Measurements from ENCODE around the gene PTPRG. TPM values are rescaled to one million over a fixed set of nuclear protein-coding genes. Genes with fewer than 3 reads are reported as not detected.
A peak's percentile ranks its signal among the peaks of the same experiment; 100 is the strongest.

PTPRG gene
- total RNA-seq, 1 donor = 41.0 TPM

DNA sequence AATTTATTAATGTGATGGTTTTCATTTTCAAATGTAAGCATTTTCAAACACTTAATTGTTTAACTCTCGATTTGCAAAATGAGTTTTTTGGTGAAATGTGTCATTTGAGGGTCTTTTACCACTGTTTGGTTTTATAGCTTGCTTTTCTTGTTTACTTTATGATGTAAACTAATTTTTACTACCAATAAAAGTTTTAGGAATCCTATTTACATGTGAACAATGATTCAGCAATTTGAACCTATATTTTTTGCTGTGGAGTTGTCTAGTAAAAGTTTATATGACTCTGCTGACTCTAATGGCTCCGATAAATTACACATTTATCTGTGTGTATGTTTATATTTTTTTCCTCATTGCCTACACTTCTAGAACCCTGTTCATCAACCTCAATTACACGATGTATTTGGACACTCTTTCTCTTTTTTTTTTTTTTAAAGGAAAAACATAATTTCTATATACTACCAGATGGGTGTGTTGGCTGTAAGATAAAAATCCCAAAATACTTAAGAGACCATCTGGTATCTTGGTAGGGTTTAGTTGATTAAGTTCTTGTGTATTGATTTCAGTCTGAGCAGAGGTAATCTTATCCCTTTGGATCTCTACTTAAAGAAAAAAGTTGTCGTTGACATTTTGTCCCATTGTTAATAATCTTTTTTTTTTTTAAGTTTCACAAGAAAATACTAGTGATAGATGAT lies 89.5 kb downstream of the PTPRG start:
- DNase-seq (ENCODE audit: low read depth) = peak; percentile 58
- TF ChIP-seq, protein P1, sequence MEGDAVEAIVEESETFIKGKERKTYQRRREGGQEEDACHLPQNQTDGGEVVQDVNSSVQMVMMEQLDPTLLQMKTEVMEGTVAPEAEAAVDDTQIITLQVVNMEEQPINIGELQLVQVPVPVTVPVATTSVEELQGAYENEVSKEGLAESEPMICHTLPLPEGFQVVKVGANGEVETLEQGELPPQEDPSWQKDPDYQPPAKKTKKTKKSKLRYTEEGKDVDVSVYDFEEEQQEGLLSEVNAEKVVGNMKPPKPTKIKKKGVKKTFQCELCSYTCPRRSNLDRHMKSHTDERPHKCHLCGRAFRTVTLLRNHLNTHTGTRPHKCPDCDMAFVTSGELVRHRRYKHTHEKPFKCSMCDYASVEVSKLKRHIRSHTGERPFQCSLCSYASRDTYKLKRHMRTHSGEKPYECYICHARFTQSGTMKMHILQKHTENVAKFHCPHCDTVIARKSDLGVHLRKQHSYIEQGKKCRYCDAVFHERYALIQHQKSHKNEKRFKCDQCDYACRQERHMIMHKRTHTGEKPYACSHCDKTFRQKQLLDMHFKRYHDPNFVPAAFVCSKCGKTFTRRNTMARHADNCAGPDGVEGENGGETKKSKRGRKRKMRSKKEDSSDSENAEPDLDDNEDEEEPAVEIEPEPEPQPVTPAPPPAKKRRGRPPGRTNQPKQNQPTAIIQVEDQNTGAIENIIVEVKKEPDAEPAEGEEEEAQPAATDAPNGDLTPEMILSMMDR (IDR thresholded peaks at IDR 0.05; ENCODE audit: insufficient read depth, low read depth, low read length) = no peak
- no peak overlapping the region for H3K4me3 ChIP-seq (ENCODE audit: low read depth, low read length)

DNA sequence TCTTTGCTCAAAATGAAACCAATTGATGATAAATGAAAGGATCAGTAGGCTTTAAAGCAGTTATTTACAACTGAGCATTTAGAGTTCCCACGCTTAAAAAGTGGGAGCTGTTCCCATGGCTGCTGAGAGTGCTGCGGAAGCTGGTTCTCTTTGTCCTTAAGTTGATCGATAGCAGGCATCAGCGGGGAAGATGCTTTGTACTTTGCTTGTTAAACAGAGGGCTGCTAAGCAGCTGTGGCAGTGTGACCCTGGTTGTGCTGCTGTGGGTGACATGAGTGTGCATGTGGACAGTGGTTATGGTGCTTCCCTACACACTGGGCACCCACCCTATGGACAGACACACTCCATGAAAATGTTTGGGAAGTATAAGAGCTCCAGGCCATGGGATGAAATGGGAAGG lies 96.3 kb downstream of the PTPRG start:
- DNase-seq (ENCODE audit: low read depth) = no peak
- H3K4me3 ChIP-seq (ENCODE audit: low read depth, low read length) = no peak overlapping the region
- TF ChIP-seq, protein P1 (IDR thresholded peaks at IDR 0.05; ENCODE audit: insufficient read depth, low read depth, low read length) = no peak

DNA sequence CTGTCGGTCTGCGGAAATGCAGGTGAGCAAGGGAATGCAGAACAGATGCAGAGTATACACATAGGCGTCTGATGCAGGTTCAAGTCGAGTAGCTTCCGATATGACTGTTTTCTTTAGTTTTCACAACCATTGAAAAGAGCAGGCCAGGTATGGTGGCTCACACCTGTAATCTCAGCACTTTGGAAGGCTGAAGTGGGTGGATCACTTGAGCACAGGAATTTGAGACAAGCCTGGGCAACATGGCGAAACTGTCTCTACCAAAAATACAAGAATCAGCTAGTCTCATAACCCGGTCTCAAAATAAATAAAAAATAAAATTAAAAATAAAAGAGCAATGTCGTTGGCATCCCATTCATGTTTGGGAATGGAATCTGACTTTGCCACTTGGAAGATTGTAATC lies 101.5 kb downstream of the PTPRG start:
- H3K4me3 ChIP-seq (ENCODE audit: low read depth, low read length) = no peak overlapping the region
- TF ChIP-seq, protein P1 (IDR thresholded peaks at IDR 0.05; ENCODE audit: insufficient read depth, low read depth, low read length) = no peak
- DNase-seq (ENCODE audit: low read depth) = no peak

DNA sequence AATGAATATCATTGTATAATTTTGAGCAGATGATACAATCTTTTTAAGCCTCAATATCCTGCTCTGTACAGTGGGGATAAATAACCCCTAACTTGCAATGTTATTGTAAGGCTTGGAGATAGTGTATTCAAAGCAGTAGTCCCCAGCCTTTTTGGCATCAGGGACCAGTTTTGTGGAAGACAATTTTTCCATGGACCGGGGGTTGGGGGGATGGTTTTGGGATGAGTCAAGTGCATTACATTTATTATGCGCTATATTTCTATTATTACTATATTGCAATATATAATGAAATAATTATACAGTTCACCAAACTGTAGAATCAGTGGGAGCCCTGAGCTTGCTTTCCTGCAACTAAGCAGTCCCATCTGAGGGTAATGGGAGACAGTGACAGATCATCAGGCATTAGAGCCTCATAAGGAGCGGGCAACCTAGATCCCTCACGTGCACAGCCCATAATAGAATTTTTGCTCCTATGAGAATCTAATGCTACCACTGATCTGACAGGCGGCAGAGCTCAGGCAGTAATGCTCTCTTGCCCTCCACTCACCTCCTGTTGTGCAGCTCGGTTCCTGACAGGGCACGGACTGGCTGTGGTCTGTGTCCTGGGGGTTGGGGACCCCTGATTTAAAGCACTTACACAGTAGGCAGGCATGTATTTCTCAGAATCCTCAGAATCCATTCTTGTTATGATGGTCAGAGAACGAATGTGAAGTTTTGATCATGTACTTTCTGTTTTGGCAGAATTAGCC lies 102.2 kb downstream of the PTPRG start:
- TF ChIP-seq, protein P1 (IDR thresholded peaks at IDR 0.05; ENCODE audit: insufficient read depth, low read depth, low read length) = no peak

DNA sequence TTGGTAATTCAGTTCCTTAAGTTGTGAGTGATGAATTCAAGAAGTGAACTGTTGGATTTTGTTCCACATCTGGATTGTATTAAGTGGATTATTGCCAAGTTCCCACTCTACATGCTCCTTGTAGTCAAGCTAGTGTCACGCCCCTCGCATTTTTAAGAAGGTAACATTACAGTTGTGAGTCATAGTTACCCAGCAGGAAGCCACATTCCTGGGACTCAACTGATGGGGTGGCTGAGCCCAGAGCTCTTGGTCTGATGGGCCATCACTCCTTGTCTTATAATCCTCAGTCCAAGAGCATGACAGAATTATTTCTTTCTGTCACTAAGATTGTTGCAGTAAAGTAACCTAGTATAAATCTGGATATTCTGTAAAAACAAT lies 102.7 kb downstream of the PTPRG start:
- peak overlapping the region; percentile 38 for H3K4me3 ChIP-seq (ENCODE audit: low read depth, low read length)
- peak; percentile 87 for DNase-seq (ENCODE audit: low read depth)
- TF ChIP-seq, protein P1 (IDR thresholded peaks at IDR 0.05; ENCODE audit: insufficient read depth, low read depth, low read length) = no peak

More for the DNA sequence above, 102.2 kb downstream of the PTPRG start:
- H3K4me3 ChIP-seq (ENCODE audit: low read depth, low read length) = peak overlapping the region; percentile 38
- DNase-seq (ENCODE audit: low read depth) = no peak

DNA sequence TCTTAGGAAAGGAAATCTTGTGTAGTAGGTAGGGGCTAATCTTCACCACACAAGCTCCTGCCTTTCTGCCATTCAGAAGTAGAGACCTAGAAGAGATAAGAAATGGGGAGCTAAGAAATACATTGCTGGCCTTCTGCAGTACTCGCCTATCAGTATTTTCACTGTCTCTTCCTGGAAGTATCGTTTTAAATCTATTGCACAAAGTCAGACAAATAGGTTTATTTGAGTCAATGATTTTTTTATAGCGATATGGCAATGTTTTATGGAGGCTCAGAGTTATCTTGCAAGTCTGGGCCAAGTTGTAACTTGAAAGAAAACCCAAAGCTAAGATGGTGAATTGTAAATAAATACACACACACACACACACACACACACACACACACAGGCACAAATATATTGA lies 103.8 kb downstream of the PTPRG start:
- TF ChIP-seq, protein P1 (IDR thresholded peaks at IDR 0.05; ENCODE audit: insufficient read depth, low read depth, low read length) = no peak
- no peak for DNase-seq (ENCODE audit: low read depth)
- H3K4me3 ChIP-seq (ENCODE audit: low read depth, low read length) = no peak overlapping the region
